Gastroesophageal sphincter (tissue), 3 donors: ENCODE results near the gene CFAP99.

ENCODE experiments used
- POLR2A ChIP-seq, 2 donors: fragments of 450-650 bp; IDR thresholded peaks; one replicate each; pipeline ENCODE4 v1.6.1; 2017; ENCODE audit warnings: antibody characterized with exemption in 2 of 2, mild to moderate bottlenecking in 2 of 2, moderate library complexity in 1 of 2
- POLR2AphosphoS5 ChIP-seq: sonication (generic); formaldehyde crosslinking; IDR thresholded peaks from one replicate; pipeline ENCODE4 v1.6.1; 2017; ENCODE audit warnings: antibody characterized with exemption
- TF ChIP-seq, protein P1 (sequence below), 4 experiments: fragments of 200-600 bp in 2 of 4; fragments of 450-650 bp in 2 of 4; sonication (generic) in 1 of 4; IDR thresholded peaks; one replicate each; pipeline ENCODE4 v1.5.1; 2017 to 2019; ENCODE audit warnings: antibody characterized with exemption in 4 of 4, mild to moderate bottlenecking in 2 of 4, moderate library complexity in 2 of 4

DNA sequence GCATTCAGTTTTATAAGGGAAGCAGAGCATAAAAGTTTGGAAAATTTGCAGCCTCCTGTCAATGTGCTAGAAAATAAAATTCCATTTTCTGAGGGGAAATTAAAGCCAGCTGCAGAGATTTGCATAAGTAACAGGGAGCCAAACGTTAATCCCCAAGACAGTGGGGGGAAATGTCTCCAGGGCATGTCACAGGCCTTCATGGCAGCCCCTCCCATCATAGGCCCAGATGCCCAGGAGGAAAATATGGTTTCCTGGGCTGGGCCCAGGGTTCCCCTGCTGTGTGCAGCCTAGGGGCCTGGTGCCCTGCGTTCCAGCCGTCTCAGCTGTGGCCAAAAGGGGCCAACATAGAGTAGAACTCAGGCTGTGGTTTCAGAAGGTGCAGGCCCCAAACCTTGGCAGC lies 59.5 kb downstream of the CFAP99 start:
- no peak for TF ChIP-seq POLR2A (IDR thresholded peaks at IDR 0.05)
- TF ChIP-seq, protein P1, sequence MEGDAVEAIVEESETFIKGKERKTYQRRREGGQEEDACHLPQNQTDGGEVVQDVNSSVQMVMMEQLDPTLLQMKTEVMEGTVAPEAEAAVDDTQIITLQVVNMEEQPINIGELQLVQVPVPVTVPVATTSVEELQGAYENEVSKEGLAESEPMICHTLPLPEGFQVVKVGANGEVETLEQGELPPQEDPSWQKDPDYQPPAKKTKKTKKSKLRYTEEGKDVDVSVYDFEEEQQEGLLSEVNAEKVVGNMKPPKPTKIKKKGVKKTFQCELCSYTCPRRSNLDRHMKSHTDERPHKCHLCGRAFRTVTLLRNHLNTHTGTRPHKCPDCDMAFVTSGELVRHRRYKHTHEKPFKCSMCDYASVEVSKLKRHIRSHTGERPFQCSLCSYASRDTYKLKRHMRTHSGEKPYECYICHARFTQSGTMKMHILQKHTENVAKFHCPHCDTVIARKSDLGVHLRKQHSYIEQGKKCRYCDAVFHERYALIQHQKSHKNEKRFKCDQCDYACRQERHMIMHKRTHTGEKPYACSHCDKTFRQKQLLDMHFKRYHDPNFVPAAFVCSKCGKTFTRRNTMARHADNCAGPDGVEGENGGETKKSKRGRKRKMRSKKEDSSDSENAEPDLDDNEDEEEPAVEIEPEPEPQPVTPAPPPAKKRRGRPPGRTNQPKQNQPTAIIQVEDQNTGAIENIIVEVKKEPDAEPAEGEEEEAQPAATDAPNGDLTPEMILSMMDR (IDR thresholded peaks at IDR 0.05): no peak
- TF ChIP-seq POLR2AphosphoS5: no peak
